AG08396 (cell line): ENCODE data around the gene AKT3.
A peak's percentile ranks its signal among the peaks of the same experiment; 100 is the strongest.

Source experiments
- DNase-seq: peaks from one replicate; pipeline ENCODE4 v3.0.0; 2012; ENCODE audit warnings: low spot score, mixed read lengths

Gene AKT3

DNA sequence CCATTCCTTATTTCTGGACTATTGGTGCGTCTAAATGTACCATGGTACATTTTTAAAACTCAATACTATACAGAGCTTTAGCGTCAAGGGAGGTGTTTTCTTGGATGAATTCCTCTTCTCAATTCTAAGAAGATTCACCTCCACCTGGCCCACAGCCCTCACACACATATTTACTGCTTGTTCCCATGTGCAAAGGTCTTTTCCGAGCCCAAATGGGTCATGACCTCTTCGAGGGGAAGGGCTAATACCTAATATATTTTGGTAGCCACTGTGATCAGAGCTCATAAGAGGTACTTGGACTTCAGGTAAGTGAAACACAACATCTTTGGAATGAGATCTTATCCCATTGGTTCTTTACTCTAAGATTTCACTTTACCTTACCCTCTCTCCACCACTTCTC lies 388.3 kb downstream of the AKT3 start:
- no peak for DNase-seq

GRCh38 chr1:243459059-243459458 lies 391.0 kb downstream of the AKT3 start:
- DNase-seq = no peak

DNA sequence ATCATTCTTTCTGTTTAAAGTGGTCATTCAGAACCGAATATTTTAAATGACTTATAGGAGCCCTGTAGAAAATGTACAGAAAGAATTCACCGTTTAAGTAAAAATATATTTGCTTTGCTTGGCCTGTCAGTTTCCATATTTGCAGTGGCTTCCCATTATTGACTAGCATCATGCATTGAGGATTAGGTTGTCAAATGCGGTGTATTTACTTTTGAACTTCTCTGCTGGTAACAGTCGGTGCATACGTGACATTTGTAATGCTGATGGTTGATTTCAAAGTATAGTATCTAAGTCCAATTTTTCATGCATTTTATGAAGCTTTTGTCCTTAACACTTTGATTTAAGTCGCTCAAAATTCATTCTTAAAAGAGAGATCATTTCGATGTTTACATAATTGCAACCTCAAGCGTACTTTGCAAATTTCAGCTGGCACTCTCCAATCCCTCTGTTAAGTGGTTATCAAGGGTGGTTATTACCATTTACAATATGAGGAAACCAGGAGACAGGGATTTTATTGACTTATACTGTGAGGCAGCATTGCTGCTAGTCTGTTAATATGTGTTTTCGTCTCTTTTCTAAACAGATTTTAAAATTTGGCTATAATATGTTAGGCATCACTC lies 392.6 kb downstream of the AKT3 start:
- no peak for DNase-seq

DNA sequence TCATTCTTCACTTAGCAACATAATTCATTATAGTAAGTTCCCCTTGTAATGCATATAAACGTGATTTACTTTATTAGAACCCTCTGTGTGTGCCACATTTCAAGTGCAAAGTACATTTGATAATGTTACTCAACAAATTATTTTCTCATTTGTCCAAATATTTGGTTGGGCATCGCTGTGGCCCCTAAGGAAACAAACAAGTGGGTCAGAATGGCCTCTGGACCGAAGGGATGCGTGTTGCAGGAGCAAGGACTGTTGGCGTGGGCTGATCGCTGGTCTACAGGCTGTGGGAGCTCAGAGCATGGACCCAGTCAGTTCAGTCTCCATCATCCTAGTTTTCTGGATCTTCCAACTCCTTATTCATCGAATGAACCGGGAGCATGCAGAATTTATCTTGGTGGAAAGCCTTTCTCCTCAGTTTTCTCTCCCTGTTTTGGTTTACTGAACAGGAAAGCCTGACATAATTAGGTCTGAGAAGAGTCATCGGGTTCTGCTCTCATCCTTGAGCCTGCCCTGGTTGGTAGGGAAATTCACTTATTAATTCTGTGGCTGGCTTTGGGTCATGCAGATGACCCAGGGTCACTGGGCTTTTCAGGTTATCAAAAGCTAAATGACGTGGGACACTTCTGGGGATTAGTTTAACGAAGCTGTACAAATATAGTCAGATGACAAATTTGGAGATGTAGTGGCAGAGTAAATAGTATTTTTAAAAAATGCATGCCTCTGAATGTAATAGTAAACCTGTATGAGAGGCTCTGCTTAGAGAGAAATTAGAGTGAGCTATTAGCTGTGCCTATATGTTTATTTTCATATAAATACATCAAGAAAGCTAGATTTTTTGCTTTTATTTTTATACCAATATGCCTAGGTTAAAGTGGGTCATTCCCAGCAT lies 394.0 kb downstream of the AKT3 start:
- no peak for DNase-seq

DNA sequence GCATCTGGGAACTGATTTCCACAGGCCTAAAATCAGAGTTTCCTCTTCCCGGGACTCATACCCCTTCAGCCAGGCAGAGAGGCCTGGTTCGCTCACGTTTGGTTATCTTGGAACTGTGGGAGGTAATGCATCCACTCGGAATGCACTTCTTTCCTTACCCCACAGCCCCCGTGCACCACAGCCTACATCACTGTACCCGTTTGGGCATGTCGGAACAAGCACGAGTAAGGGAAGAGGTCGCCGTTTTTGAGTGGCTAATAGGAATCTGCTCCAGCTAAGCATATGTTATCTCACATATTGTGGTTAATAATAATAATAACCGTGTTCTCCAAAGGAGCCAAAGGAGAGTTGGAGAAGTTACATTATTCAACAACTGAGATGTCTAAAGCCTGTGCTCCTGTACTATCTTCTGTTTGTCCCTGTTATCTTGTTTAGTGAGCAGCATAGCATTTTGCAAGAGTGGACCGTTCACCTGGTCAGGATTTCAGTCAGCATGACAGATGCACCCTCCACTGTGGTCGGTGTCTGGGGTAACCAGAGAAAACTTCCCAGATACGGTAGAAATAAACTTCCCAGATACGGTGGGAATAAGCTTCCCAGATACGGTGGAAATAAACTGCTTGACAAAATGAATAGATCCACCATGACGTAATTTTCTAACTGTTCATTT lies 395.6 kb downstream of the AKT3 start:
- DNase-seq = no peak

DNA sequence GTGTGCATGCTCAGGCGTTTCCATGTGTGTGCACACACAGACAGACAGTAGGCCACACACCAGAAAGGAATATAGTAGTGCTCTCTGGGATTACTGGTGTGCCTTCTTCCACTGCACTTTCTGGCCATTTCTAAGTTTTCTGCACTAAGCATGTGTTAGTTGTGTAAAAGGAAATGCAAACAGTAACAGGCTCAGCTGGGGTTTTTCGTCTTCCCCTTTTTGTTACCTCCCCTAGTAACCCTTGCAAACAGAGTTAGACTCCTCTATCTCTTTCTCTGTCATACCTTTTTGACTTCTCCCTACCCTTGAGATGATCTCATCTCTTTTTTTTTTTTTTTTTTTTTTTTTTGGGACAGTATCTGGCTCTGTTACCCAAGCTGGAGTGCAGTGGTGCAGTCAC lies 398.0 kb downstream of the AKT3 start:
- no peak for DNase-seq

GRCh38 chr1:243449373-243449772 lies 400.7 kb downstream of the AKT3 start:
- DNase-seq = no peak

GRCh38 chr1:243447844-243448243 lies 402.2 kb downstream of the AKT3 start:
- DNase-seq = no peak

- peak; percentile 23 for DNase-seq
Observed at GRCh38 chr1:243447347-243447746, 402.7 kb downstream of the AKT3 start.

GRCh38 chr1:243443557-243443956 lies 406.5 kb downstream of the AKT3 start:
- DNase-seq = no peak

DNA sequence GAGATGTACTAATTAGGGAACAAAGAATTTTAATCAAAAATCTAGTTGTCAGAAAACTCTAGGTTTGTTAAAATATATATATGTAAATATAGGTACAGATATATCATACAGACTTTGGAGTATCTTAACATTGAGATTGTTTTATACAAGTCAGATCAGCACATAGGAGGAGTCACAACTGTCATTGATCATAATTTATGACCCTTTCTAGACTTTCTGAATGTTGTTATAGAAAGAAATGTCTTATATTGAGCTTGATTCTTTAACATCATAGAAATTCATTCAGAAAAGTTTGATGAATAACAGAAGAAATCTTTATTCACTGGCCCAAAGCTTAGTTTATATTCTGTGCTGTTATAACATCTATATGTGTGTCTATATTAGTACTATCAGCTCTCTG lies 408.4 kb downstream of the AKT3 start:
- no peak for DNase-seq

- DNase-seq = no peak
Observed at GRCh38 chr1:243440406-243440805, 409.6 kb downstream of the AKT3 start.

- no peak for DNase-seq
Observed at GRCh38 chr1:243438815-243439214, 411.2 kb downstream of the AKT3 start.
